ENCODE data around the gene ELFN1.
A peak's percentile ranks its signal among the peaks of the same experiment; 100 is the strongest.

Gene ELFN1

DNA sequence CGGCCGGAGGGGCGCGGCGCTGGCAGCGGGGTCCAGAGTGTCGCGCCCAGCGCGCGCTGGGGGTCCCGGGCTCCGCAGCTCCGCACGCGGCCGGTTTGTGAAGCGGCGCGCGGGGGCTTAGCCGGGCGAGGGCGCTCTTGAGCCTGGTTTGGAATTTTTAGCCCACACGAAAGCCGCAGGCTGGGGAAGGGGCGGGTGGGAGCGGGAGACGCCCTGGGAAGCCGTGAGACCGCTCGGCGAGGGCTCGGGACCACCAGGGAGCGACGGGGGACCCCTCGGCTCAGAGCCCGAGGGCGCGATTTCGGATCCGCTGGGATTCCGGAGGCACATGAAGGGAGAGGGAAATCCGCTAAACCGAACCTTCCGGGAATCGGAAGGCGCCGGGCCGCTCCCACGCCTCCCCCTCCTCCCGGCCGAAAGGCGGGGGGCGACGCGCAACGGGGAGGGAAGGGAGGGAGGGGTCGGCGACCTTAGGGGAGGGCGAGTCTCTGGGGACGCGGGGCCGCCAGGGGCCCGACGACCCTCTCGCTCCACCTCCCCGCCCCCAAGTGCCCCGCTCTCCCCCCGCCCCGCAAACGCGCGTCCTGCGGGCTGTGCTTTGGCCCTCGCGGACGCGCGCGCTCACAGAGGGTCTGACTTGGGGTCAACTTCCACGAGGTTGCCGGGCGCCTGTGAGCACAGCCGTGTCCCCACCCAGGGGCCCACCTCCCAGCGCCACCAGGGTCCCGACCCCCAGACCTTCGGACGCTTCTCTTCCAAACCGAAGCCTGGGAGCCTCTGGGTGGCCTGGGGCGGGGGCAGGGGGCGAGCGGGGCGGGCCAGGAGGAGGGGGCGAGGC is 5.1 kb upstream of the ELFN1 start:
- TF ChIP-seq, protein P1, sequence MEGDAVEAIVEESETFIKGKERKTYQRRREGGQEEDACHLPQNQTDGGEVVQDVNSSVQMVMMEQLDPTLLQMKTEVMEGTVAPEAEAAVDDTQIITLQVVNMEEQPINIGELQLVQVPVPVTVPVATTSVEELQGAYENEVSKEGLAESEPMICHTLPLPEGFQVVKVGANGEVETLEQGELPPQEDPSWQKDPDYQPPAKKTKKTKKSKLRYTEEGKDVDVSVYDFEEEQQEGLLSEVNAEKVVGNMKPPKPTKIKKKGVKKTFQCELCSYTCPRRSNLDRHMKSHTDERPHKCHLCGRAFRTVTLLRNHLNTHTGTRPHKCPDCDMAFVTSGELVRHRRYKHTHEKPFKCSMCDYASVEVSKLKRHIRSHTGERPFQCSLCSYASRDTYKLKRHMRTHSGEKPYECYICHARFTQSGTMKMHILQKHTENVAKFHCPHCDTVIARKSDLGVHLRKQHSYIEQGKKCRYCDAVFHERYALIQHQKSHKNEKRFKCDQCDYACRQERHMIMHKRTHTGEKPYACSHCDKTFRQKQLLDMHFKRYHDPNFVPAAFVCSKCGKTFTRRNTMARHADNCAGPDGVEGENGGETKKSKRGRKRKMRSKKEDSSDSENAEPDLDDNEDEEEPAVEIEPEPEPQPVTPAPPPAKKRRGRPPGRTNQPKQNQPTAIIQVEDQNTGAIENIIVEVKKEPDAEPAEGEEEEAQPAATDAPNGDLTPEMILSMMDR (IDR thresholded peaks at IDR 0.05; ENCODE audit: low read depth, low read length) = peak; percentile 60
- peak overlapping the region; percentile 56 for H3K4me3 ChIP-seq (ENCODE audit: low read depth, low read length)

DNA sequence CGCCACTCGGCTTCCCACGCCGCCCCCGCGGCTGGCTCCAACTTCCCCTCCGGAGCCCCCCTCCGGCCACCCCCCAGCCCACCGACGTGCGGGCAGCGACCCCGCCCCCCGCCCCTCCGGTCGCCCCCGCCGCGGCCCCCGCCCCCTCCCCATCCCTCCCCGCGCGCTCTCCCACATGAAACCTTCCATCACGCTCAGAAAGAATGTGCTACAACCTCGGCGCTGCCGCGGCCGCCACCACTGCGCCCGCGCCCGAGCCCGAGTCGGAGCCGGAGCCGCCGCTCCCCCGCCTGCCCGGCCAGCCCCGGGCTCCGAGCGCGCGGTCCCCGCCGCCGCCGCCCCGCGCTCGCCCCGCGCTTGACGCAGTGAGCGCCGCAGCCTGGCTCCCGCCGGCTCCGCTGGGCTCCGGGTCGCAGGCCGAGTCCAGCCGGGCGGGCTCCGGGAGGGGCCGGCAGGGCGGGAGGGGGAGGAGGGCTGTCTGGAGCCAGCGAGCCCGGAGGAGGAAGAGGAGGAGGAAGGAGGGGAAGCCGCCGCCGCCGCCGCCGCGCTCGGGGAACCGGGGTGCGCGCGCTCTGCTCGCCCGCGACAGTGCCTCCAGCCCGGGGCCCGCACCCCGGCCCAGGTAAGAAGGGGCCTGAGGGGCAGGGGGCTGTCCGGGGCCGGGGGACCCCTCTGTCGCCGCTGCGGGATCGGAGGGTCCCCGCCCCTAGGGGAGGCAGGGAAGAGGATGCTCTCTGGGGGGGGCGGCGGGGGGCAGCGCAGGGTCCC is 4.3 kb upstream of the ELFN1 start:
- TF ChIP-seq, protein P1 (IDR thresholded peaks at IDR 0.05; ENCODE audit: low read depth, low read length) = no peak
- peak overlapping the region; percentile 44 for H3K4me3 ChIP-seq (ENCODE audit: low read depth, low read length)

GRCh38 chr7:1666317-1666822 is 3.7 kb upstream of the ELFN1 start:
- TF ChIP-seq, protein P1 (IDR thresholded peaks at IDR 0.05; ENCODE audit: low read depth, low read length) = no peak
- peak overlapping the region; percentile 44 for H3K4me3 ChIP-seq (ENCODE audit: low read depth, low read length)

- peak overlapping the region; percentile 12; the same call in 1 of the 2 replicates for H3K4me3 ChIP-seq (ENCODE audit: low read depth, low read length)
- TF ChIP-seq, protein P1 (IDR thresholded peaks at IDR 0.05; ENCODE audit: low read depth, low read length) = no peak
Observed at GRCh38 chr7:1666823-1667565, 3.1 kb upstream of the ELFN1 start.

GRCh38 chr7:1667566-1668395 is 2.3 kb upstream of the ELFN1 start:
- H3K4me3 ChIP-seq (ENCODE audit: low read depth, low read length) = no peak overlapping the region

More at GRCh38 chr7:1667566-1668395, 2.3 kb upstream of the ELFN1 start:
- TF ChIP-seq, protein P1 (IDR thresholded peaks at IDR 0.05; ENCODE audit: low read depth, low read length) = no peak
